ENCODE results near the gene CITED4.

DNA sequence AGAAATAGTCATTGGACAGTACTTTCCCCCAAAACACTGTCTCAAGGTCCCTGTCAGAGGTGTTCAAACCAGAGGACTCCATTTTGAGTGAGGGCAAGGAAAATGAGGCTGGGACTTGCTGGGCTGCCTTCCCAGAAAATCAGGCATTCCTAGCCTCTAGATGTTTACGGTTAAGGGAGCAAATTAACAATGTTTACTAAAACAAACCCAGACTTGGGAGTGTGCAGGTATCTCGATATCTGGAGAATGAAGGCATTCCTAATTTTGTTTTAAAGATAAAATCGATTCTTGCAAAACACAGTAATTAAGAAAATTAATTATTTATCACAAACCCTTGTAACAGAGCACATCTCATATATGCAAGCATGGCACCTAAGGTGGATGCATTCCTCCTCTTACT, 48.9 kb upstream of the CITED4 start:
- TF ChIP-seq, protein P1, sequence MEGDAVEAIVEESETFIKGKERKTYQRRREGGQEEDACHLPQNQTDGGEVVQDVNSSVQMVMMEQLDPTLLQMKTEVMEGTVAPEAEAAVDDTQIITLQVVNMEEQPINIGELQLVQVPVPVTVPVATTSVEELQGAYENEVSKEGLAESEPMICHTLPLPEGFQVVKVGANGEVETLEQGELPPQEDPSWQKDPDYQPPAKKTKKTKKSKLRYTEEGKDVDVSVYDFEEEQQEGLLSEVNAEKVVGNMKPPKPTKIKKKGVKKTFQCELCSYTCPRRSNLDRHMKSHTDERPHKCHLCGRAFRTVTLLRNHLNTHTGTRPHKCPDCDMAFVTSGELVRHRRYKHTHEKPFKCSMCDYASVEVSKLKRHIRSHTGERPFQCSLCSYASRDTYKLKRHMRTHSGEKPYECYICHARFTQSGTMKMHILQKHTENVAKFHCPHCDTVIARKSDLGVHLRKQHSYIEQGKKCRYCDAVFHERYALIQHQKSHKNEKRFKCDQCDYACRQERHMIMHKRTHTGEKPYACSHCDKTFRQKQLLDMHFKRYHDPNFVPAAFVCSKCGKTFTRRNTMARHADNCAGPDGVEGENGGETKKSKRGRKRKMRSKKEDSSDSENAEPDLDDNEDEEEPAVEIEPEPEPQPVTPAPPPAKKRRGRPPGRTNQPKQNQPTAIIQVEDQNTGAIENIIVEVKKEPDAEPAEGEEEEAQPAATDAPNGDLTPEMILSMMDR (IDR thresholded peaks at IDR 0.05; ENCODE audit: insufficient read depth, low read depth, low read length) = no peak
- TF ChIP-seq EZH2 (IDR thresholded peaks at IDR 0.05; ENCODE audit: insufficient read depth, low read length) = no peak
